Natural killer cell (primary cell): ENCODE measurements around the gene GNL3. TPM values are rescaled to one million over a fixed set of nuclear protein-coding genes. Genes with fewer than 3 reads are reported as not detected.

Experiments used
- ATAC-seq, 3 donors: fragments of 150-1000 bp in 2 of 3; fragments of 200-7000 bp in 1 of 3; cut with Tn5 transposase; 1 replicate in 1 of 3; 2 replicates in 2 of 3; pipeline ENCODE4 v1.10.0; 2021; ENCODE audit warnings: mild to moderate bottlenecking in 2 of 3, moderate library complexity in 2 of 3
- DNase-seq, 2 donors: peaks; one replicate each; pipeline versions ENCODE4 v3.0.0 to v3.0.0-alpha.2; 2013 to 2021; ENCODE audit warnings: mixed read lengths in 1 of 2
- H3K27ac ChIP-seq: one replicate; pipeline ENCODE4 v1.5.1; 2013; ENCODE audit warnings: mild to moderate bottlenecking, low read length
- H3K27me3 ChIP-seq: one replicate; pipeline ENCODE4 v1.6.1; 2013; ENCODE audit warnings: low read length; ENCODE audit not compliant: control insufficient read depth, insufficient read depth
- H3K36me3 ChIP-seq: one replicate; pipeline ENCODE4 v1.6.1; 2013; ENCODE audit warnings: low read length; ENCODE audit not compliant: control insufficient read depth, insufficient read depth
- H3K4me1 ChIP-seq: one replicate; pipeline ENCODE4 v1.6.1; 2013; ENCODE audit warnings: low read length; ENCODE audit not compliant: control insufficient read depth, insufficient read depth
- H3K4me3 ChIP-seq: one replicate; pipeline ENCODE4 v1.5.1; 2013; ENCODE audit warnings: low read length
- H3K9me3 ChIP-seq: one replicate; pipeline ENCODE4 v1.6.1; 2013; ENCODE audit warnings: low read length; ENCODE audit not compliant: control insufficient read depth, insufficient read depth
- H3K27ac Mint-ChIP-seq, 2 donors: one replicate each; pipeline ENCODE4 v1.8.0; 2022; ENCODE audit warnings: mild to moderate bottlenecking in 2 of 2, mixed read lengths in 2 of 2, moderate library complexity in 1 of 2
- H3K27me3 Mint-ChIP-seq, 2 donors: one replicate each; pipeline ENCODE4 v1.8.0; 2022; ENCODE audit warnings: low read depth in 2 of 2, mixed read lengths in 2 of 2
- H3K36me3 Mint-ChIP-seq: one replicate; pipeline ENCODE4 v1.8.0; 2022; ENCODE audit warnings: mixed read lengths
- H3K4me1 Mint-ChIP-seq, 2 donors: one replicate each; pipeline ENCODE4 v1.8.0; 2022; ENCODE audit warnings: mixed read lengths in 2 of 2
- H3K4me3 Mint-ChIP-seq: one replicate; pipeline ENCODE4 v1.8.0; 2022; ENCODE audit warnings: mild to moderate bottlenecking, moderate library complexity, mixed read lengths
- H3K9me3 Mint-ChIP-seq, 2 donors: one replicate each; pipeline ENCODE4 v1.8.0; 2022; ENCODE audit warnings: mixed read lengths in 2 of 2
- CTCF ChIP-seq: fragments of 200-600 bp; IDR thresholded peaks from one replicate; pipeline ENCODE4 v1.8.0; 2022; ENCODE audit warnings: antibody characterized with exemption
- WGBS: methylation state at CpG from one replicate; pipeline ENCODE4 v1.1.7; 2013; ENCODE audit warnings: missing lambda C conversion rate; ENCODE audit not compliant: insufficient coverage; 5-methylcytosine and 5-hydroxymethylcytosine counted together
- intact Hi-C: fragments of 100-400 bp; cut with micrococcal nuclease; formaldehyde crosslinking; loops from one replicate; pipeline ENCODE4 v1.14.2; 2022
- total RNA-seq, 4 donors: library from RNA; stranded (reverse); fragments of 120-200 nt in 1 of 4; gene quantifications; one replicate each; pipeline versions ENCODE4 v1.2.3 to v1.2.4, GENCODE V29; 2013 to 2022

Gene GNL3
- total RNA-seq, 3 donors from 2014 or later (not counting 1 experiment from before 2014, with no cell fraction given), result 70.7 to 81.1 (median 70.9) TPM

GRCh38 chr3:52649461-52650210 lies 36.2 kb upstream of the GNL3 start:
- H3K4me1 ChIP-seq, result no peaks in the 10 kb centered on the region
- ATAC-seq (no peak), DNase-seq (no peak)
- intact Hi-C loops, result no loop called here
- no peaks in the 10 kb centered on the region for H3K4me1 Mint-ChIP-seq
- no peak overlapping the region for H3K4me3 ChIP-seq
- no peaks in the 10 kb centered on the region for H3K27me3 Mint-ChIP-seq
- no peak overlapping the region for H3K4me3 Mint-ChIP-seq
- no peaks in the 10 kb centered on the region for H3K27me3 ChIP-seq
- H3K36me3 ChIP-seq, result peaks cover 70% of the 10 kb centered on the region
- TF ChIP-seq CTCF, result no peak
- H3K36me3 Mint-ChIP-seq, result peaks cover 34% of the 10 kb centered on the region
- WGBS, result 100% methylated on average over 5 of the region's 5 CpGs
- no peaks in the 10 kb centered on the region for H3K9me3 ChIP-seq
- no peaks in the 10 kb centered on the region for H3K9me3 Mint-ChIP-seq
- no peak overlapping the region for H3K27ac Mint-ChIP-seq
- H3K27ac ChIP-seq, result no peak overlapping the region

- peaks cover 26% of the 10 kb centered on the region for H3K36me3 Mint-ChIP-seq
- WGBS, result no CpG with 5 or more reads among the region's 1 CpG
- TF ChIP-seq CTCF, result no peak
- Histone ChIP-seq H3K27ac (no peak overlapping the region), H3K4me1 (no peaks in the 10 kb centered on the region), H3K27me3 (no peaks in the 10 kb centered on the region), H3K36me3 (peaks cover 69% of the 10 kb centered on the region), H3K4me3 (no peak overlapping the region), H3K9me3 (no peaks in the 10 kb centered on the region)
- H3K27me3 Mint-ChIP-seq, result no peaks in the 10 kb centered on the region
- intact Hi-C loops, result no loop called here
- peak overlapping the region; percentile 29 to 59 for H3K27ac Mint-ChIP-seq
- H3K4me3 Mint-ChIP-seq, result no peak overlapping the region
- no peaks in the 10 kb centered on the region for H3K4me1 Mint-ChIP-seq
- no peak for DNase-seq
- peak in 2 of 3 donors; percentile 22 to 89 for ATAC-seq
- no peaks in the 10 kb centered on the region for H3K9me3 Mint-ChIP-seq
Observed at GRCh38 chr3:52650439-52650838, 35.4 kb upstream of the GNL3 start.

- ATAC-seq, result no peak
- no peaks in the 10 kb centered on the region for H3K9me3 ChIP-seq
- Mint-ChIP-seq H3K36me3 (peaks cover 30% of the 10 kb centered on the region), H3K4me3 (no peak overlapping the region), H3K4me1 (peaks cover 0 to 5% of the 10 kb centered on the region in 2 donors), H3K27ac (peak overlapping the region in 1 of 2 donors; percentile 43), H3K9me3 (no peaks in the 10 kb centered on the region), H3K27me3 (no peaks in the 10 kb centered on the region)
- H3K4me1 ChIP-seq, result no peaks in the 10 kb centered on the region
- no peak for TF ChIP-seq CTCF
- H3K27me3 ChIP-seq, result no peaks in the 10 kb centered on the region
- peaks cover 69% of the 10 kb centered on the region for H3K36me3 ChIP-seq
- intact Hi-C loops, result no loop called here
- H3K4me3 ChIP-seq, result no peak overlapping the region
- no peak for DNase-seq
- no peak overlapping the region for H3K27ac ChIP-seq
Observed at GRCh38 chr3:52651592-52651991, 34.2 kb upstream of the GNL3 start.

- intact Hi-C loops, result no loop called here
- Mint-ChIP-seq H3K36me3 (peaks cover 15% of the 10 kb centered on the region), H3K4me3 (no peak overlapping the region), H3K4me1 (peaks cover 0 to 5% of the 10 kb centered on the region in 2 donors), H3K9me3 (no peaks in the 10 kb centered on the region), H3K27me3 (no peaks in the 10 kb centered on the region), H3K27ac (peak overlapping the region in 1 of 2 donors; percentile 25)
- Histone ChIP-seq H3K4me3 (no peak overlapping the region), H3K27me3 (no peaks in the 10 kb centered on the region), H3K9me3 (no peaks in the 10 kb centered on the region), H3K4me1 (no peaks in the 10 kb centered on the region), H3K27ac (no peak overlapping the region), H3K36me3 (peaks cover 64% of the 10 kb centered on the region)
- DNase-seq (no peak), ATAC-seq (no peak)
- WGBS, result 100% methylated on average over 2 of the region's 3 CpGs
- TF ChIP-seq CTCF, result no peak
Observed at GRCh38 chr3:52655895-52656294, 29.9 kb upstream of the GNL3 start.
